Measurements from ENCODE around the gene MYF5.

DNA sequence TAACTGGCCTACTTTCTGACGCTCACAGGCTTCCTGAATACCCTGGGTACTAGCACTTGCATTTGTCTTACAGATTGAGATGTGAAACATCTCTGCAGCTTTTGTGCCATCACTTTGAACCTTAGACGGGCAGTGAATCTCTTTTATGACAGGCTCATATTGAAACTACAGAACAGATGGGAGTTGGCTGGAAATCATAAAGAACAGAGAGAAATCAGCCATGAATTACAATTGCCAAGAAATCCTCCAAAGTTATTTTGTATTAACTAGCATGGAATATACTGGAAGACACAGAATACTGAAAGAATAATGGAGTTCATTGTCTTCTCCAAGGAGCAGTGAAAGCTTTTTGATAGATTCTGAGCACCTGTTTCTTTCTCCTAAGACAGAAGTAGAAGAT, 32.7 kb downstream of the MYF5 start:
- TF ChIP-seq, protein P1, sequence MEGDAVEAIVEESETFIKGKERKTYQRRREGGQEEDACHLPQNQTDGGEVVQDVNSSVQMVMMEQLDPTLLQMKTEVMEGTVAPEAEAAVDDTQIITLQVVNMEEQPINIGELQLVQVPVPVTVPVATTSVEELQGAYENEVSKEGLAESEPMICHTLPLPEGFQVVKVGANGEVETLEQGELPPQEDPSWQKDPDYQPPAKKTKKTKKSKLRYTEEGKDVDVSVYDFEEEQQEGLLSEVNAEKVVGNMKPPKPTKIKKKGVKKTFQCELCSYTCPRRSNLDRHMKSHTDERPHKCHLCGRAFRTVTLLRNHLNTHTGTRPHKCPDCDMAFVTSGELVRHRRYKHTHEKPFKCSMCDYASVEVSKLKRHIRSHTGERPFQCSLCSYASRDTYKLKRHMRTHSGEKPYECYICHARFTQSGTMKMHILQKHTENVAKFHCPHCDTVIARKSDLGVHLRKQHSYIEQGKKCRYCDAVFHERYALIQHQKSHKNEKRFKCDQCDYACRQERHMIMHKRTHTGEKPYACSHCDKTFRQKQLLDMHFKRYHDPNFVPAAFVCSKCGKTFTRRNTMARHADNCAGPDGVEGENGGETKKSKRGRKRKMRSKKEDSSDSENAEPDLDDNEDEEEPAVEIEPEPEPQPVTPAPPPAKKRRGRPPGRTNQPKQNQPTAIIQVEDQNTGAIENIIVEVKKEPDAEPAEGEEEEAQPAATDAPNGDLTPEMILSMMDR (IDR thresholded peaks at IDR 0.05): no peak
- no peak for TF ChIP-seq POLR2A (IDR thresholded peaks at IDR 0.05)
